HG03469 (cell line): ENCODE measurements around the gene MFSD6L.

Source experiments
- ATAC-seq: cut with Tn5 transposase; IDR thresholded peaks from one replicate; pipeline ENCODE4 v1.9.1; 2021; ENCODE audit warnings: mild to moderate bottlenecking, moderate library complexity, moderate number of reproducible peaks; ENCODE audit not compliant: unreplicated experiment

The MFSD6L gene, protein sequence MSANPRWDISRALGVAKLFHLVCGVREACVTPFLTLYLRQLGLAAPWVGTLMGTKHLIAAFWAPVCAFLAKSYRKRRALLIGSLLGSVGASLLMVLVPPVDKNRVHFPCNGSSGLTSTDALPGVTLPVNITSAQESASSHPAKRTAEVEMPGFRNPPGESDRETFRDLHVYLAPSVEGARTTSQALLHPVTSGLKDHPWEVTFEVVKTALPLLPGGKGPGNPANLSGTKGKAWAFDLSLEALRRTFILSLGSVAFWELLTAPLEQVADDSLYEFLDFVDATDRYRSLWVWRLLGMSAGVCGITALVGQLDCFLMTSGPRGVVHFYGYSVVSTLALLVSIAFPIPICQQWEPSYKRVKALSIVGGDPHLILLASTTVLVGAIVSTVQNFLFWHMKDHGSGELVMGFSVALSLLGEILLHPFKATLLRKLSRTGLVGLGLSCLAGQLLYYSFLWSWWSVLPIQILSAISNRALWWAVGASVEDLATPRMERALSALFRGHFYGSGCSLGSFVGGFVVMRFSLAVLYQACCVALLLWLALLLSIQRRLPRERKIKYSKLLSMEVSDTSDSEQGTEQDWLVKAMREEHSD

DNA sequence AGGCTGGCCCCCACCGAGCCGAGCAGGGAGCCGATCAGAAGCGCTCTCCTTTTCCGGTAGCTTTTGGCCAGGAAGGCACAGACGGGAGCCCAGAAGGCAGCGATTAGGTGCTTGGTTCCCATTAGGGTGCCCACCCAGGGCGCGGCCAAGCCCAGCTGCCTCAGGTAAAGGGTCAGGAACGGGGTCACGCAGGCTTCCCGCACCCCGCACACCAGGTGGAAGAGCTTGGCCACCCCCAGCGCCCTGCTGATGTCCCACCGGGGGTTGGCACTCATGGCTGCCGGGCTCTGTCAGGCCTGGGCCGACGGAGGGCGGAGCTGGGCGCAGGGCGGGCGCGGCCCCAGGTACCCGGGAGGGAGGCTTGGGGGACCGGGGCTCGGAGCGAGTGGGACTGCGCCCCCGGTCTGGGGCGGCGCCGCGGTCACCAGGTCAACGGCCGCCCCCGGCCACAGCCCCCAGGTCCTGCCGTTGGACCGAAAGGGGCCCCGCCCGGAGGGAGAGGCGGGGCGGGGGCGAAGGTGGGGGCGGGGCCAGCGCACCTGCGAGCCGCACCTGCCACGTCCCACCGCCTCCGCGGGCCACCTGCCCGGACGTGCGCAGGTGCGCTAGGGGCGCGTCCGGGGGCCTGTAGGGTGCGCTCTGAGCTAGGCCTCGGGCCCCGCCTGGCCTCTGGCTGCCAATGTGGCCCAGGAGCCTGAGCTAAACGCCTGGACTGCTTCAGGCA, at the start of gene MFSD6L:
Gene MFSD6L (minus strand): TSS at position 520 of the 724 bp plus-strand sequence. CDS start 245 bp downstream, at position 275.
- no peak for ATAC-seq

DNA sequence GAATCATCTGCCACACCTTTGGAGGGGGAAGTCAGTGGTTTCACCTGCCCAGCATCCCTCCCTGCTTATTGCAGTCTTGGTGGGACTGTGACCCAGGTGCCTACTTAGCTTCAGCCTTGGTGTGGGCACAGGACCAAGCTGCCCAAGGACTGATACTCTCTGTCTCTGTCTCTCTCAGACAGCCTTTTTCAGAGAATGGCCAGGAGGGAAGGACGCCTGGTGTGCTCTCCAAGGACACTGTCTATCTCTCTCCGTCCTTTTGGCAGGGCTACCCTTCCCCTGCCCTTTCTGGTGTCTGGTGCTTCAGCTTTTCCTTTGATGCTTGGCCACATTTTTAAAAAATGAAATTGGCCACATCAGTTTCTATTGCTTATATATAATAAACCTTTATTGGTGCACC, 48.7 kb upstream of the MFSD6L start:
- no peak for ATAC-seq

DNA sequence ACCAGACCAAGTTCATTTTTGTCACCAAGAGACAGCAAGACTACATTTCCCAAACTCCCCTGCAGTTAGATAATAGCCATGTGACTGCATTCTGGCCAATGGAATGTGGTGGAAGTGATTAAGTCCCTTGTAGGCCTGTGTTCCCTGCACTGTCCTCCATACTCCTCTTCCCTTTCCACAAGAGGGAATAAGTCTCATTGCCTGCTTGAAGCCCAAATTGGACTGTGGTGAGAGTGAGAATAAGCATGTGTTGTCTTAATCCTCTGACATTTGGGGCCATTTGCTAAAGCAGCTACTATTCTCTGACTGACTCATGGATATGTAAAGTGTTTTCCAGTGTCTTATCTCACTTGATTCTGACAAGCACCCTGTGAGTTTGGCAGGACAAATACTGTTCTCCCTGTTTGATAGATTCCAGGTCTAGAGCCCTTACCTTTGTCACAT, 47.6 kb upstream of the MFSD6L start:
- no peak for ATAC-seq

DNA sequence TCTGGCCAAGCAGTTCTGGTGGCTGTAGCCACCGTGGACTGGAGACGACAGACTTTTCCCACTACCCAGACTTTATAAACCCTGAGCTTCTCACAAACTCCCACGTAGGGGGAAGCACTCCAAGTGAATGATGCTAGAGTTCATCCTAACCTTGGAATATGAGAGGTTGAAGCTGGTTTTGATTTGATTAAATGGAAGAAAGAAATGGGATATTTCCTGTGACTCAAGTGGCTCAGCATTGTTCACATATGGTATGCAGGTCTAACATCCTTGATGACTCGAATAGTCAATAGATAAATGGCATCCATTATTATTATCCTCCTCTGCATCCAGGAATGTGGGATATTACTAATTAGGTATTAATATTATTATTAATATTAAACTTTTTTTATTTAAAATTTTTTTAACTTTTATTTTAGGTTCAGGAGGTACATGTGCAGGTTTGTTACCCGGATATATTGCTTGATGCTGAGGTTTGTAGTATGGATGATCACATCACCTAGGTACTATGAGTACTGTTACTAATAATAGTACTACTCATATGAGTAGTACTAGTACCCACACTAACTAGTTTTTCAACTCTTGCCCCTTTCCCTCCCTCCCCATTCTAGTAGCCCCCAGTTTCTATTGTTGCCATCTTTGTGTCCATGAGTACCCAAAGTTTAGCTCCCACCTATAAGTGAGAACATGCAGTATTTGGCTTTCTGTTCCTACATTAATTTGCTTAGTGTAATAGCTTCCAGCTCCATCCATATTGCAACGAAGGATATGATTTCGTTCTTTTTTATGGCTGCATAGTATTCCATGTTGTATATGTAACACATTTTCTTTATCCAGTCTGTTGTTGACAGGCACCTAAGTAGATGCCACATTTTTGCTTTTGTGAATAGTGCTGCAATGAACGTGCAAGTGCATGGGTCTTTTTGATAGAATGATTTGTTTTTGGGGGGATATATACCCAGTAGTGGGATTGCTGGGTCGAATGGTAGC, 45.4 kb upstream of the MFSD6L start:
- no peak for ATAC-seq

DNA sequence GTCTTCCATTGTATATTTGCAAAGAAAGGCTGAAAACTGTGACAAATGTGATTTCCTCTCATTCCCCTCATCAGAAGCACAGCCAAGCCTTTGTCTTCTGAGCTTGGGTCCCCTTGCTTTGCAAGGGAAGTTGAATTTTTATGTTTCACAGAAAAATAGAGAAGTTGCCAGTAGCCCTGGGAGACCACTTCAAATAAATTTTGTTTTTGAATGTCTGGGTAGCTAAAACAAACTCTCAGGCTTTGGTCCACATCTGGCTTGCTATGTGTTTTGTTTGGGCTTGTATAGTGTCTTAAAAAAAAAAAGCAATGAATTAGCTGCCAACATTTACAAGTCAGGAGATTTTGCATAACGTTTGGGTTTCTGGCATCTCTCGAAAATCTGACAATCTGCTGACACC, 44.2 kb upstream of the MFSD6L start:
- ATAC-seq = no peak

DNA sequence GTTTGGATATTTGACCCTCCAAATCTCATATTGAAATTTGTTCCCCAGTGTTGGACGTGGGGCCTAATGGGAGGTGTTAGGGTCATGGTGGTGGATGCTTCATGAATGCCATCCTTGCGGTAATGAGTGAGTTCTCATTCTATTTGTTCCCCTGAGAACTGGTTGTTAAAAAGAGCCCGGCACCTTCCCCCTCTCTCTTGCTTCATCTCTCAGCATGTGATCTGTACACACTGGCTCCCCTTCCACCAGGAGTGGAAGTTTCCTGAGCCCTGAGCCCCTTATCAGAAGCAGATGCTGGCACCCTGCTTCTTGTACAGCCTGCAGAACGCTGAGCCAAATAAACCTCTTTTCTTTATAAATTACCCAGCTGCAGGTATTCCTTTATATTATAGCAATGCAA, 42.7 kb upstream of the MFSD6L start:
- ATAC-seq = no peak

DNA sequence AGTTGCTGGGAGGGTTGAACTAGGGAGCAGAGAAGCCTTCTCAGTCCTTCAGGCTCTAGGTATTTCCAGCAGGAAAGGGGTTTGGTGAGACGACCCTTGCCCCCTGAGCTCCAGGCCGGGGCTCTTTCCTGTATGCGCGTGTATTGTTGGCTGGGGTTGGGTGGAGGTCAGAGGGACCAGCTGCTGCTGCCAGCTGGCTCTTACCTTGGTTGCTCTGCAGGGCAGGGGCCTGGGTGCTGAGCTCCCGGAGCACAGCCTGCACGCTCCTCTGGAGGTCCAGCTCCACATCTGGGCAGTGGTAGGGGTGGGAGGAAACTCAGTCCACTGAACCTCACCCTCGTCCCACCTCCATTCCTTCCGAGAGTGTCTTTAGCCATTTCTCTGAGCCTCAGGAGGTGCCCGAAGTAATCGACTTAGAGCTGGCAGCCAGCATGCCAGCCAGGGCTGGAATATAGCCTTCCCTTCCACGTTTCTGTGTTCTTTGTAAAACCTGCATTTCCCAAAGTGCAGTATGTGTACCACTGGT, 40.3 kb upstream of the MFSD6L start:
- no peak for ATAC-seq

DNA sequence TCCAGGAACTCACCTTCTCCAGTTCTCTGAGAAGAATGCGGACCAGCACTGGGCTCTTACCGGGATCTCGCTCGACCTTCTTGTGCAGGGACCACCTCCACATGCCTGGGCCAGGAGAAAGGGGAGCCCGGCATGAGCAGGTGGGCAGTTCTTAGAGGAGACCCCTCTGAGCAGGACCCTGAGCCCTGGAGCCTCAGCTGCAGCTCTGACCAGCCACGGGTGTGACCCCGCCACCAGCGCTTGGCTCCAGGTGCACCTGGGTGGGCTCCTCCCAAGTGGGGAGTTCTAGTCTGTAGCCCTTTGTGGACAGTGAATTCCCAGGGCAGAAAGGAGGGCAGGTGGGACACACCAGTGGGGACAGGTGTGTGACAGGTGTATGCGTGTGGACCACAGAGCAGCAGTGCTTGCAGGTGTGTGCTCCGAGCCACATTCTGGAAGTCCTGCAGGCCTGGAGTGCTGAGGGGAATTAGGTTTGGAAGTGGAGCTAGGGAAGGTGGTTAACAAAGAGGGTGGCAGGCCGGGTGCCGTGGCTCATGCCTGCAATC, 39.5 kb upstream of the MFSD6L start:
- no peak for ATAC-seq

DNA sequence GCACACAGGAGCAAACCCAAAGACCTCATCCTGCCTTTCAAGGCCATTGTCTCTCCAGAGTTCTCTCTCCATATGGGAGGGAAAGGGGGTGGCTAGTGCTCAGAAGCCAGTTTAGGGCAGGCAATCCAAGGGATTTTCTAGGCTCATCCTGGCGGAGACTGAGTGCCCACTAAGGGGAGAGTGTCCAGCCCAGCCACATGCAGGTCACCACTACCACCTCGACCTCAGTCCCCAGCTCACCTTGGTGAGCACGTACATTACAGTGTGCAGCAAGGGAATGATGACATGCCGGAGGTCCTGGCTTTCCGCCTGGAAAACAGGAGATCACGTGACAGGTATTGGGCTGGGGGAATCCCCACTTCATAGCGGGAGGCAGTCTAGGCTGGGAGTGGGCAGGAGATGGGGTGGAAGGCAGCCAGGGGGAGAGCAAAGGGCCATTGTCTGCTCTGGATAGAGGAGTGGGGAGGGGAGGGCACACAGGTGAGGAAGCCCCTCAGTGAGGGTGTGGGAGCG, 38.5 kb upstream of the MFSD6L start:
- no peak for ATAC-seq

DNA sequence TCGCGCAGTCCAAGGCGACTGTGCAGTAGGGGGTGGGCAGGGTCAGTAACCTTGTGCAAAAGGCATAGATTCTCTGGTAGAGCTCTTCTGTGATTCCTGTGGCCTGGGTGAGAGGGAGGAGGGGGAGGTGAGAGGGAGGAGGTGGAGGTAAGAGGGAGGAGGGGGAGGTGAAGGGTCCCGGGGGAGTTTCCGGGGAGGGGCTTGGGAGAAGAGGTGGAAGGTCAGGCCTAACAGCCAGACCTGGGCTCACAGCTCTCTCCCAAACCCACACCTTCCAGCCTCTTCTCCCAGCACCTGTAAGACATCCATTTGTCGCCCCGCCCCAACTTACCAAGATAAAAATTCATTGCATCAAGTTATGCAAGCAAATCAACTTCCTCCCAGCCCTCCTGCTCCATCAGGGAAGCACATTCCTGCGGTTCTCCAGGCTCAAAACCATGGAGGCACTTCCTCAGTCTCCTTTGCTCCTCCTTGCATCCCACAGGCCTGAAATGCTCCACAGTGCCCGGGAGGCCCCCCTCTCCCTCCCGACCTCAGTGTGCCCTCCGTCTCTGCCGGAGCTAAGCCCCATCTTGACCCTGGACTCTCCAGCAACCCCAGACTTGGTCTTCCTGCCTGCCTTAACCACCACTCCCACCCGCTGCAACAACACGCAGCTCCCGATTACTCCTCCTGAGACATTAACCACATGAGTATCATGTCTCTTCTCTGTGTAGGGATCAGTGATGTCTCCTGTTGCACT, 37.8 kb upstream of the MFSD6L start:
- ATAC-seq = no peak

DNA sequence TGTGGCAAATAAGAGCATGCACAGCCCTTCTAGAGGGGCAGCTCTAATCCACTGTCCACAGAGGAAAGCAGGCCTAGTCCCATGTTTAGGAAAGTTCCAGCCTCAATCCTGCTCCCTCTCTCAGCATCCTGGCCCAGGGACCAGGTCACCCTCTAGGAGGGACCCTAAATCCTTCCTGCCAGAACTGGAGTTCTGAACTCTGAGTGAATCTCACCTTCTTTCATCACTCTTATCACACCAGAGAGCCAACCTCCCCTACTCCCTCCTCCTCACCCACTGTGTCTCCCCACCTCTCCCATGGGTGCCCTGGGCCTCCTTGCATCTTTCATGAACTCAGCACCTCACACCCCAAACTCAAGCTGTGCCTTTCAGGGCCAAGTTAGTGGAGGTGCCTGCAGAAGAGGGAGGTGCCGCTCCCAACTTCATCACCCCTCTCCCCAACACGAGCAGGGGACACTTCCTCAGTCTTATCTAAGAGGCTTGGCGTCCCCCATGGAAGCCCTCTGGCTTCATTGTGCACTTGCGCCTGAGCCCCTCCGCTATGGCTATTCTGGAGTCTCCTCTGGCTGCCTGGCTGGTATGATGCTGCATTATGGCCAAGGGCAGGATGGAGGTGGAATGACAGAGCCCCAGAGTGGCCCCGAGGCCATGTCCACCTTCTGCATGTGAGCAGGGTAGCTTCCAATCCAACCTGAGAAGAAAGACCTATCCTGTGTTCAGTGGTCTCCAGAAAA, 36.6 kb upstream of the MFSD6L start:
- no peak for ATAC-seq

DNA sequence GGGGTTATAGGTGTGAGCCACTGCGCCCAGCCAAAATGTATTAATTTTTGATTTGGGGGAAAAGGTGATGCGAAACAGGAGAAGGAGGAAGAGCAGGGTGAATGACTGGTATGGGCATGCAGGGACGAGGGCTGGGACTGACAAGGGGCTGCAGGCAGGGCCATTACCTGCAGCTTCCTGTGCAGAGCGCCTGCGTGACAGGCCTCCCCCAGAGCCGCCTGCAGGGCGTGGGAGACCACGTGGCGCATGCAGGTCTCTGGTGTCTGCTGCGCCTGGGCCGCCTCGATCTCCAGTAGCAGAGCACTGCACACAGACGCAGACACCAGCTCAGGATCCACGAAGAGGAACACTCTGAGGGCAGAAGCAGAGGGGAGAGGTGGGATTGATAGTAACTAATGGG, 35.9 kb upstream of the MFSD6L start:
- no peak for ATAC-seq

DNA sequence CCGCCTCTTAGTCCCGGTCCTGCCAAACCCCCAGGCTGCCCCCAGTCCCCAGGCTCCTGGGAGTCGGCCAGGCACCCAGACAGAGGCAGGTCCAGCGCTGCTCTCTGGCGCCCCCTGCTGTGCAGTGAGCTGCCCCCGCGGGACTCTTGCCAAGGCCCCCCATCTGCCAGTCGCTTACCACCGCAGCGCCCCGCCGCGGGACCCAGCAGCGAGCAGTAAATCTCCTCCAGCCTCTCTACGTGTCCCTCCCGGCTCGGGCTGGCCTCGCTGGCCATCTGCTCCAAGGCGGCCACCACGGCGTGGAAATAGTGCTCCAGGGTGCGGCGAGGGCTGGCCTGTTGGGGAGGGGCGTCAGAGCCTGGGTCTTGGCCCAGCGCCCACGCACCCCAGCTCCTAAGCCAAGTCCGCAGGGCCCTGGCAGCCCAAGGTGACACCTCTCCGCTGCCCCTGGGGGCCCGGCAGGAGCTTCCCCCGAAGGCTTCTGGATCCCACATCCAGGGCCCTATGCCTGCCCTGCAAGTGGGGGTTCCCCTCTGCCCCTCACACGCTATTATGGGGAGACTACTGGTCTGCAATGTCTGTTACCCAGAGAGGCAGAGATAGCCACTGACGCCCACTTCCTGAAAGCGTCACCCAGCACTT, 33.7 kb upstream of the MFSD6L start:
- no peak for ATAC-seq

DNA sequence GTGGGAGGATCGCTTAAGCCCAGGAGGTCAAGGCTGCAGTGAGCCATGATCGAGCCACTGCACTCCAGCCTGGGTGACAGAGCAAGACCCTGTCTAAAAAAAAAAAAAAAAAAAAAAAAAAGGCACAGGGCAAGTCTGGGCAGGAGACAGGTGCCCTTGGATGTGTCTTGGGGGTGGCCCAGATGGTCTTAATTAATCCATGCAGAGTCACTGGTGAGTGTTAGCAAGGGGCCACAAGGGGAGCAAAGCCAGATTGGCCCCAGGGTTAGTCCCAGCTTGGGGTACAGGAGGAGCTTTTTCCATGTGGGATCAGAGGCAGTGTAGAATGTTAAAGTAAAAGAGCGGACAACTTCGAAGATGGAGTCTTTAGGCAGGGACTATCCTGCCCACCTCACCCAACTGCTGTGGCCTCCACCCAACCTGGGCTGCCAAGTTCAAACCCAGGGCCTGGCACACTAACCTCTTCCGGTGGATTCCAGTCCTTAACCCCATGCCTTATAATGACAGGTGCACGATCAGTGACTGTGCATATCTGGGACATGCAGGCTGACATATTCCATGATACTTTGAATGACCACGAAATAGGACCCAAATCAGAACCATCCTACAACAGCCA, 32.2 kb upstream of the MFSD6L start:
- no peak for ATAC-seq

DNA sequence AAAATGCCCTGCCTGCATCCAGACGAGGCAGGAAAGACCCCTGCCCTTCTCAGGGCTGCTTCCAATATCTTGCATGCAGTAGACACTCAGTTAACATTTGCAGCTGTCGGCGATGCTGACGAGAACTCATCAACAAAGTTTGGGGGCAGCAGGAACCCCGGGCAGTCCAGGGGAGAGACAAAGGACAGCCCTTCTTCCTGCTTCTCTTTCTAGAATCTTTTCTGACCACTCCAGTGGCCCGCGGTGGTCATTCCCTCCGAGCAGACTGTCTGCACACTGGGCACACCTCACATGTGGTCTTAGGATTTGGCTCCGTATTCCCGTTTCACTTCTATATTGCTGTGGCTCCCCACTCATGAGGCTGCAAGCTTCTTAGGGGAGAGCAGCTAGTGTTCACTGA, 31.0 kb upstream of the MFSD6L start:
- no peak for ATAC-seq

DNA sequence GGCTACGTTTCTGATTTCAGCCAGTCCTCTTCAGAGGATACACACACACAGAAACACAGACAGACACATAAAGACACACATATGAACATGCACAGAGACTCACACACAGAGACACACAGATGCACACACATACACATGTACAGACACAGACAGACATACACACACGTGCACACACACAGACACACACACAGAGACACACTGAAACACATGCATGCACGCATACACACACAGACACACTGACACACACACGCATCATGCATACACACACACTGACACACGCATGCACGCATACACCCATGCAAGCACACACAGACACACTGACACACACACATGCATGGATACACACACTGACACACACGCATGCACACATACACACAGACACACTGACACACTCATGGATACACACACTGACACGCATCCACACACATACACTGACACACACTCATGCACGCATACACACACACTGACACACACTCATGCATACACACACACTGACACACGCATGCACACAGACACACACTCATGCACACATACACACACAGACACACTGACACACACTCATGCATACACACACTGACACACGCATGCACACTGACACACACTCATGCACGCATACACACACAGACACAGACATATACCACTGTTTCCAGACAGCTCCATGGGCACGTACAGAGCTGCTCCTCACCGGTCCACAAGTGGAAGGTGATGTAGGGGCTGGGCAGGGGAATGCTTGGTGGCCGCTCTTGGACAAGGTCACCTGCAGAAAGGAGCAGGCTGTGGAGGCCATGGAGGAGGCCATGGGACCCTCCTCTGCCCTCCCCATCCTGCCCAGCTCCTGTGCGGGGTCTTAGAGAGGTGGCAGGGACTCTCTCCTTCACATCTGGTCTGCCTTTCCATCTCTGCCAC, 30.1 kb upstream of the MFSD6L start:
- ATAC-seq = no peak

DNA sequence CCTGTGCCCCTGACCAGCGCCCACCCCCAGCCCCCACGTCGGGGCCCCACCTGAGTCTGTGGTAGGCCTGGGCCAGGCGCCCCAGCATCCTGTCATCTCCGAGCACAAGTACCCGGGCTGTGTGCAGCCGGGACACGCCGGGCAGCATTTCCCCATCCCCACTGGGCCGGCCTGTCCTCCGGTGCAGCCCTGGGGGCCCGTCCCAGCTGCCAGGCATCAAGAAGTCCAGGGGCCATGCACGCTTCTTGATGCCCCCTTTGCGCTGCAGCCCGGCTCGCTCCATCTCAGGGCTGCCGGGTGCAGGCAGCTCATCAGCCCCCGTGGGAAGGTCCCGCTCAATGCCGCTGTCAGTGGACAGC, 29.3 kb upstream of the MFSD6L start:
- no peak for ATAC-seq
